HG03045 (cell line): ENCODE measurements around the gene GOLGA7B.
"Not testable (repeated sequence)": the region's sequence is repeated elsewhere in the genome, so short reads cannot be mapped to it uniquely, and the experiment has no call there.

Experiments
- ATAC-seq: cut with Tn5 transposase; IDR thresholded peaks from one replicate; pipeline ENCODE4 v1.9.1; 2021; ENCODE audit warnings: mild to moderate bottlenecking, moderate library complexity; ENCODE audit not compliant: unreplicated experiment

GOLGA7B gene

DNA sequence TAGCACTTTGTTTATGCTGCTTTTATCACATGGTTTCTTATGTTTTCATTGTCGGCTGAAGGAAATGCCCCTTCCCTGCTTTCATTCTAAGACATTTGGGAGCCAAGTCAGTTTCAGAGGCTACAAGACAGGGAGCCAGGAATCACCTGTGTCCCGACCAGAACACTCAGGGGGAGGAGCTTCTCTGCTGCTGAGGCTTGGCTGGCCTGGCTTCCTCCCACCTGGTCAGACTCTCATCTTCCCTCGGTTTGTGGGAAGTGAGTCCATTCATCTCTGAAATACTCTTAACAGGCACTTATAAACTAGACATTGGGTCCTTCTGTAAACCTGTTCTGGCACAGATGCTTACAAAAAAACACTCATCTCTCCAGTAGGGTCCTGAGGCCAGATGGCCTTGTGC, 19.6 kb upstream of the GOLGA7B start:
- ATAC-seq: no peak

DNA sequence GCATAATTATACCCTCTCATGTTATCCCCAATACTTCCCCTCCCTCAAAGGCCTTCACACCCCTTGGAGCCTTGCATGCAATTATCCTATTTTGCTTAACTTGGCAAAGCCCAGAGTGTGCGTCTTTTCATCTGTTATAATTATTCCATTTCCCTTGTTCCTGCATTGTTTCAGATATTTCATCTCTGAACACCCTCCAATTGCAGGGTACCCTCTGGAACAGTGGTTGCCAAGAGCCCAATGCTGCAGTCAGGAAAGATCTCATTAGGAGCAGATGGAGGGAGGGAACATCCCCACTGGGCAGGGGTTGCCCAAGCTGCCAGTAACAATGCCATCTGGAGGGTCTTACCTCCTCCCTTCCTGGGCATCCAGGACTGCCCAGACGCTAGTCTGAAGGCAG, 18.4 kb upstream of the GOLGA7B start:
- ATAC-seq: no peak

DNA sequence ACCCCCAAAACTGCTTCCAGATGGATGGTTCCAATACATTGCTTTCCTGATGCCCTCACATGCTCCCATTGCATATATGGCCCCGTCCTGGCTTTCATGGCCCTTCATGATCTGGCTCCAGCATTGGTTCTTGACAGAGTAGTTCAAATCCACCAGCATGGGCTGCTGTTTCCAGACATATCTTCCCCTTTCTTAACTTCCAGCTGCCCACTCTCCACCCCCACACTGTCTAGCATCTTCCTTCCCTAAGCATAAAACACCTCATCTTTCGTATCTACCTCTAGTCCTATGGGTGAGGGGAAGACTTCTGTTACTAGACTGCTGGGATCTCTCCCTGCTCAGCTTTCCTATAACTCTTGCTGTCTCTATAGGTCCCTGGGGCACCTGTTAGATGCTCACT, 13.2 kb upstream of the GOLGA7B start:
- no peak for ATAC-seq

DNA sequence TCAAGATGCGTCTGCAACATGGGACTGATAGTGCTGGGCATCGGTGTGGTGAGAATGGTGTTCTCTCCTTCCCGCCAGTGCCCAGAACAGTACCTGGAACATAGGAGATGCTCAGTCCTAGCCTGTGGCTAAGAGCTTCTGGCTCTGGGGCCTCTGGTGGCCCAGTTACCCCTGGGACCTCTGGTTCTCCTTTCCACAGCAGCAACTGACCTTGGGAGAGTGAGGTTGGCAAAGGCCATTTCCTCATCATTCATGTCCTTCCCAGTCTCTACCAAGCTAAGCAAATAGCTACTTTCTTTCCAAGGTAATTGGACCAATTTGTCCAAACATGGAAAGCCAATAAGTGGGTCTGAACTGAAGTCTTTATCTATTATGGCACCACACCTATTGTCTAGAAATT, 11.6 kb upstream of the GOLGA7B start:
- ATAC-seq: no peak

DNA sequence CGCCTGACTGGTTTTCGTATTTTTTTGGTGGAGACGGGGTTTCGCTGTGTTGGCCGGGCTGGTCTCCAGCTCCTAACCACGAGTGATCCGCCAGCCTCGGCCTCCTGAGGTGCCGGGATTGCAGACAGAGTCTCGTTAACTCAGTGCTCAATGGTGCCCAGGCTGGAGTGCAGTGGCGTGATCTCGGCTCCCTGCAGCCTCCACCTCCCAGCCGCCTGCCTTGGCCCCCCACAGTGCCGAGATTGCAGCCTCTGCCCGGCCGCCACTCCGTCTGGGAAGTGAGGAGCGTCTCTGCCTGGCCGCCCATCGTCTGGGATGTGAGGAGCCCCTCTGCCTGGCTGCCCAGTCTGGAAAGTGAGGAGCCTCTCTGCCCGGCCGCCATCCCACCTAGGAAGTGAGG, 8.5 kb upstream of the GOLGA7B start:
- ATAC-seq: not testable (repeated sequence)

DNA sequence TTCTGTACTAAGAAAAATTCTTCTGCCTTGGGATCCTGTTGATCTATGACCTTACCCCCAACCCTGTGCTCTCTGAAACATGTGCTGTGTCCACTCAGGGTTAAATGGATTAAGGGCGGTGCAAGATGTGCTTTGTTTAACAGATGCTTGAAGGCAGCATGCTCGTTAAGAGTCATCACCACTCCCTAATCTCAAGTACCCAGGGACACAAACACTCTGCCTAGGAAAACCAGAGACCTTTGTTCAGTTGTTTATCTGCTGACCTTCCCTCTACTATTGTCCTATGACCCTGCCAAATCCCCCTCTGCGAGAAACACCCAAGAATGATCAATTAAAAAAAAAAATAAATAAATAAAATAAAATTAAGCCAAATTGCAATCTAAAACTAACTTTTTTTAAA, 7.5 kb upstream of the GOLGA7B start:
- not testable (repeated sequence) for ATAC-seq

DNA sequence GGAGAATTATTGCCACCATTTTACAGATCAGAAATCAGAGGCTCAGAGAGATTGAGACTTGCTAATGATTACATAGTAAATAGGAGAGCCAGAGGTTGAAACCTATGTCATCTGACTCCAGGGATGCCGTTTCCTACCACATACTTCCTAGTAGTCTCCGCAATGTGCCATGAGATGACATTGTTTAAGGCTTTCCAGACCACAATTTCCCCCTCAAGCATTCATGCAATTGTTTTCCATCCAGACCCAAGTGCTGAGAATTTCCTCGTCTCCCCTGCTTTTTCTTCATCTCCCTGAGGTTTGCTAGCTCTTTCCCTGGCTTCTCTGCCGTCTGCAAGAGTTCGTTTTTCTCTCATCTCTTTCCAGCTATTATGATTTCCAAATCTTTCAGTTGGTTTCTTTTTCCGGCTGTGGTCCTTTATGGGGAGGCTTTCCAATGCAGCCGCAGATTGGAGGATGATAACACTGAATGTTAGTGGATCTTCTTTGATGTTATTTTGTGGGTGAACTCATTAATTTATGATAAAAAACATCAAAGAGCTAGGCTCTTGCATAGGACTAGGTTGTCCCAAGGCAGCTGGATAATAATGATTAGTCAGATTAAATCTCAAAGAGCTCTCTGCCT, 6.9 kb upstream of the GOLGA7B start:
- ATAC-seq: no peak

DNA sequence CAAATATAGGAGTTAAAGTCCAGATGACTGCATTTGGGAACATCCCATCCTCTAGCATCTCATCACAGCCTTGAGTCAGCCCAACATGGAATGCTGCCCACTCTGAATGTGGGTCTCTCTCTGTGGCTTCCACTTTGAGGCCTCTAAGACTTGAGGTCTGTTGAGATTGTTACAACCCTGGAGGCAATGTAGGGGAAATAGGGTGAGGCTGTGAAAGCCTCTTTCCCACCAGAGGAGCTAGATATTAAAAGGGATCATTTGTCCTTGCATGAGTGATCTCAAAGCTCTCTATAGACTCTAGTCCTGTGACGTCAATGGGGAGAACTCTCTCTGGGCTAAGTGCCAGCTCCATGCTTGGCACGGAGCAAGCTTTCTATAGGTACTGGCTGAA, 6.4 kb upstream of the GOLGA7B start:
- ATAC-seq: no peak

DNA sequence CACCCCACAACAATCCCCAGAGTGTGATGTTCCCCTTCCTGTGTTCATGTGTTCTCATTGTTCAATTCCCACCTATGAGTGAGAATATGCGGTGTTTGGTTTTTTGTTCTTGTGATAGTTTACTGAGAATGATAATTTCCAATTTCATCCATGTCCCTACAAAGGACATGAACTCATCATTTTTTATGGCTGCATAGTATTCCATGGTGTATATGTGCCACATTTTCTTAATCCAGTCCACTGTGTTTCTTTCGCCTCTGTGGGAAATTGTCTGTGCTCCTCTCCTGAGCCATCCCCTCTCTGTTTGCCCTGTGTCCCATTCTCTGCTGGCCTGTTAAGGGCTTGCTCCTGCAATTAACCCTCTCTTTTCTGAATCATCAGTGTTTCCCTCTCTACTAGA, 5.7 kb upstream of the GOLGA7B start:
- ATAC-seq: not testable (repeated sequence)

DNA sequence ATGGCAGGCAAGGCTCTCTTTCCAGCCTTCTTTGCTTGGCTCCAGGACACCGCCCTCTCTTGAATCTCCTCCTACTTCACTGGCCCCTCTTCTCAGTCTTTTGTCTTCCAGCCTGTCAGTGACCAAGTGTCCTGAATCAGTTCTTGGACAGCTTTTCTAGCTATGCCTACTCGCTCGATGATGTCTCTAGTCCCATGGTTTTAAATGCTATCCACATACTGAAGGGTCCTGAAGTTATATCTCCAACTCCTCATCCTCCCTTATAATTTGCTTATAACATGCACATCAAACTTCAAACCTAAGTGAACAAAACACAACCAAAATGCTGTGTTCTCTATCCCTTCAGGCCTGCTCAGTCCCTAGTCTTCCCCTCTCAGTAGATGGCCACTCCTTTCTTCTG, 5.0 kb upstream of the GOLGA7B start:
- no peak for ATAC-seq

DNA sequence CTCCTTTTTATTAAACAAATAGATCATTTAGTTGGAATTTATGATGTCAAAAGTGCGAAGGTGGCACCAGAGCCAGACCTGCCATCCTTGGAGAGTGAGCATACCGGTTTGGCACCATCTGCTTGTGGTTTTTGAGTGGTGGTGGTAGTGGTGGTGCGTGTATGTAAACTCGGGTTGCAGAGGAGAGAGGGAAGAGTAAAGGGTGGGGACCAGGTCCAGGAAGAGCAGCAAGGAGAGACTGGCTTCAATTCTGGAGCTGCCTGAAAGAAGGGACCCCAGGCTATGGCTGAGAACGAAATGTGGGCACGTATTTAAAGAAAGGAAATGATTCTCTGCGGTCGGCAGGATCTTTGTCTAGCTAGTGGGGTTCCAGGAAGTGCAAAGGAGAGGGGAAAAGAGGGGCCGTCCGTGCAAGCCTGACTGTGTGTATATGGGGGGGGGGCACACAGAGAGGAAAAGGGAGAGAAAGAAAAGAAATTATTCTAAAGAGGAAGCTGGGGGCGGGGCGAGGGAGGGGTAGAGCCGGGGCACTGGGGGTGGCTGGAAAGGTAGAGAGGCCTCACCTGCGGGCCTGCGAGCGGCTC, 448 bp upstream of the GOLGA7B start:
- ATAC-seq: peak; percentile 28

DNA sequence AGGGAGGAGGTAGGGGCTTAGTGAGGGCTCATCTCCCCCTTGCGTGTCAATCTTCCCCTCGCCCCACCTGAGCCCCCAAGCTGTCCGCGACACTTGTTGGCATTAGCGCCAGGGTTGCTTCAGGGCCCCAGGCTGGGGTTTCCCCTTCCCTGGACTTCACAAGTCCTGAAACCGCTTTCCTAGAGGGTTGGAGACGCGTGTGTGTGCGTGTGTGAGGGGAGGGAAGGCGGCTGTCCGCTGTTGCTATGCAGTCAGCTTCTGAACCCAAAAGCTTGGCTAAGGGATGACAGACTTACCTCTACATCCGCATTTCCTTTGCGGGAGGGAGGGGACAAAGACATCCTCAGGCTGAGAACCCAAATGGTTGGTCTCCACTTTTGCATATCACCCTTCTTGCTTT, 803 bp downstream of the GOLGA7B start:
- ATAC-seq: no peak

DNA sequence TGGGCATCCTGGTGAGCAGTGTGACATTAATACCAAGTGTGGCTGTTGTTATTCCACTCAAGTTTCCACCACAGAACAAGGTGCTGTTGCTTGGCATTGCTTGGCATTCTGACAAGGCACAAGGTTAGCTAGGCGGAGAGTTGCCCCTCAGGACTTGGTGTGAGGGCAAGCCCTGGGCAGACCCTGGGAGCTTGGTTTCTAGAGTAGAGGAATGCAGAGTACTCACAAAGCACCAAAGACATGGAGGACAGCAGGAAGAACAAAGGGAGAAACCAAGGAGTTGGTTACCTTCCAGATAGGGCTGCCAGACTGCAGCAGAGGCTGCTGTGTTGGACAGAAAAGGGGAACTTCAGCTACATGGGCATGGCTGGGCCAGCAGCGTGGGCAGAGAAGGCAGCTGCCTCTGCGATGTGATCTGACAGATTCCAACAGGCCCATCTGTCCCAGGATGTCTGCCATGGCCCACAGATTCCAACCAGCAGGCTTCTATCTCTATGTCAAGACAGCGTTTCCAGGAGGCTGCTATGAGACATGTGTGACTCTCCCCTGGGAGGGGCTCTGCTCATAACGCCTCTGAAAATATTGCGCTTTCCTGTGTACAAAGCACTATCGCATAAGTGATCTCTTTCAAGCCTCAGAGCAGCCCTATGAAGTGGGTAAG, 1.8 kb downstream of the GOLGA7B start:
- no peak for ATAC-seq

DNA sequence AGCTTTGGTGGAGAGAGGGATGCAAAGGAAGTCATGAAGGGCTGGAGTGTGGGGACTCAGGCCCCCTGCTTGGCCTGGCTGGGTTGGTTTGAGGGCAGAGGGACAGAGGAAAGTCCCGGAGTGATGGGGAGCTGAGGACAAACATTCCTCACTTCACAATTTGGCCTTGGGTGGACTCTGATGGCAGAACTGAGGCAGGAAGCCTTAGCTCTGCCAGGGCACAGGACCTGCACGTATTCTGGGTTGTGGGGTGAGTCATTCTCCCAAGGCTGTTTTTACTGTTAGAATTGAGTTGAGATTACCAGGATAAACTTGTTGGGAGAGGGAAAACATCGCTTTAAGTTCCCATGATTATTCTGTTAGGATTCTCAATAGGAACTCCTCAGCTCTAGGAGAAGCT, 2.6 kb downstream of the GOLGA7B start:
- ATAC-seq: no peak

DNA sequence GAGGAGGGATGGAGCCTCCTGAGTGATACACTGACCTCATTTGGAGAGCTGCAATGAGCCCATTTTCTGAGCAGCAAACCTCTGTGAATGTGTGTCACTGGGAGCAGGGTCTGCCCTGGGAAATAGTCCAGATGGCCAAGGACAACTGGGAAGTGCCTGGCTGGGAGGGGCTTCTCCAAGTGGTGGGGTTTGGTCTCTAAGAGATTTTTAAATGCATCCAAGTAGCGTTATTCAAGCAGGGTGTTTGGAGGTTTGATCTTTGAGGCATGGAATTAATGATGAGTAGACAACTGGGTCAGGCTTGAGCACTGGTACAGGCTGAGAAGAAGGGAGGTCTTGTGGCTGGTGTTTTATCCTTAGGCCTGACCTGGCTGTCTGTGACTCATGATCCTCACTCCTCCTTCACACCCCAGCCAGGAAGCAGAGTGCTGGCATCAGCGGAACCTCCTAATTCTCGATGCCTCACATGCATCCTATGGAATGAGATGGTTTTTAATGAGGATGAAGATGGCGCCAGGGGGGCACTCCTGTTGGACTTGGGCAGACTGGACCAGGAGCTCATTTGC, 3.3 kb downstream of the GOLGA7B start:
- ATAC-seq: no peak

DNA sequence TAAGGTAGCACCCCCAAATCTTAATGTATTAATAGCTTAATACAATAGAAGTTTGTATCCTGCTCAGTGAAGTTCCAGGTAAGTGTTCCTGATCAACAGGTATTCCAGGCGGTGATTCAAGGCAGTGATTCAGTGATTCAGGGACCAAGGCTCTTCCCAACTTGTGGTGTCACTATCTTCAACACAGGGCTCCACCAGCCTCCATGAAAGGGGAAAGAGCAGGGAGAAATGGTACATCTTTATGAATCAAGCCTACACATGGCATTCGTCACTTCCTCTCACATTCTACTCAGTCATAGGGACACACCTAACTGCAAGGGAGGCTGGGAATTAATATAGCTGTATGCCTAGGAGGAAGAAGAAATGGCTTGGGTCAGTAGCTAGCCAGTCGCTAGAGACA, 5.1 kb downstream of the GOLGA7B start:
- ATAC-seq: no peak

DNA sequence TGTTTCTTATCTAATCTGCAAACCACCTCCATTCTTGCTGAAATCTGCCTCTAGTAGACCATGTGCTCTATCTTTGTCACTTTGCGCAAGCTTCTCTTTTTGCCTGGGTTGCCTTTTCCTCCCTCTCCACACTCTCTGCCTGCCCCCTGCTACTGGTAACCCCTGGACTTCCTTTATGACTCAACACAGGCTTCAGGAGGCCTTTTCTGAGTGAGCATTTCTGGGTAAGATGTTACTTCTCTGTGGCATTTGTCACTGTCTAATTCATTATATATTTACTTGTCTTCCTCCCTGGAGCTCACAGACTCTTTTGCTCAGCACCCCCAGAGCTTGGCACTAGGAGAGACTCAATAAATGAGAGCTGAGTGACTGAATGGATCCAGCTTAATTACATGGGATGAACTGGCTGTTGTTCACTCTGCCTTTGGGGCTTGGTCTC, 8.4 kb downstream of the GOLGA7B start:
- no peak for ATAC-seq

DNA sequence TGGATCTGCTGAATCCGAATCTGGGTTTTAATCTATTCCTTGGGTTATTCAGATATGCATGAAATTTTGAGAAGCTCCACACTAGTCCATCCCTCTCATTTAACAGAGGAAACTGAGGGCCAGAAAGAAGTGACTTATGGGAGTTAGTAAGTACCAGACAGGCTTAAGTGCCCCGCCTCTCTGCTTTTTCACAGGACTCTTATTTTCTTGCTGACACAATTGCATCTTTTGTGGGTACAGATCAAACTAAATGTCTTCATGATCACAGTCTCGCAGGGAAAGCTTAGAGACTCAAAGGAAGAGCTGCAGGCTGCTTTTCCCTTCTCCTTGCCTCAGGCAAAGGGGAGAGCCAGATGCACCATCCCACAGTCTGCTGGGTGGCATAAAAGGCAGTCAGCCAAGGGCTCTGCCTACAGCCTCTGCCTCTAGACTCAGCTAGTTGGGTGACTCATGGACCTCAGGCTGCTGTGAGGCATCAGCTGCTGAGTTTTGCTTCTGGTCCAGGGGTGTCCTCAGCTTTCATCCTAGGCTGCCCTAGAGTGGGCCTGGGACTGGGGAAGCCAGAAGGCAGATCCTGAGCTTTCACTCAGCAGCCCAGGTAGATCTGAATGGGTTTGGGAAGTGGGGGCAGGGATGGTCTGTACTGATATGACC, 11.6 kb downstream of the GOLGA7B start:
- ATAC-seq: no peak

DNA sequence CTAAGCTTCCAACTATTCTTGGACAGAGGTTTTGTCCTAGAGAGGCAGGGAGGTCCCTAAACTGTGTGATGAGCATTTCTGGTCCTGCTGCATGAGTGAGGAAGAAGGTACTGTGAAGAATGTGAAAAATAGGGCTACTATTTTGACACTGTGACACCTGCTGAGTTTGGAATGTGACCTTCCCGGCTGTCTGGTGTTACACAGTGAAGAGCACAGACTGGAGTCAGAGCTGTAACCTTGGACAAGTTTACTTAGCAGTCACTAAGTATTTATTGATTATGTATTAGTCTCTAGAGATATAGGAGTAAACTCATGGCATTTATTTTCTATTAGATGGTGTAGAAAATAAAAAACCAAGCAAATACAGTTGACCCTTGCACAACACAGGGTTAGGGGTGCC, 12.3 kb downstream of the GOLGA7B start:
- ATAC-seq: no peak

DNA sequence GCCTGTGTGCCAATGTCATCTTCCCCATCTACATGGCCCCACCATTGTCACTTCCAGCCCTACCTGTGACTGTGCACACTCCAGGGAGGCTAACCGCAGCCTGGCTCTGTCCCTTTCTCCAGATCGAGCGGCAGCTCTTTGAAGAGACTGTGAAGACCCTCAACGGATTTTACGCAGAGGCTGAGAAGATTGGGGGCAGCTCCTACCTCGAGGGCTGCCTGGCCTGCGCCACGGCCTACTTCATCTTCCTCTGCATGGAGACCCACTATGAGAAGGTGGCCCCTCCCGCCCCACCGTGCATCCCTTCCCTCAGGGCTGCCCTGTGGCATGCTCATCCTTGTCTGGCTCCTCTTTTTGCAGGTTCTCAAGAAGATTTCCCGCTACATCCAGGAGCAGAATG, 14.2 kb downstream of the GOLGA7B start:
- ATAC-seq: no peak

DNA sequence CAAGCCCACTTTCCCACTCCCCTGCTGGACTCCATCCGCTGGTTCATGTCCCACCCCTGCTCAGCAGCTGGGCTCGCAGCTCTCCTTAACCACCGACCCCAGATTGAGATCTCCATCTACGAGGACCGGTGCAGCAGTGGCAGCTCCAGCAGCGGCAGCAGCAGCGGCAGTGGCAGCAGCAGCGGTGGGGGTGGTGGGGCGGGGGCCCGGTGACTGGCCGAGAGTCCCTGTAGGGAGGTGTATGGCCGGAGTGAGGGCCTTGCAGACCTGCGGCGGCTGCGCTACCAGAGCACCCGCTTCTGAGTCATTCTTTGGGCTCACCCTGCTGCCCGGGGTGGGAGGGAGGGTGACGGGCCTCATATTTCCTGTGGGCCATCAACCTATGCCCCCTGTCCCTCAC, 15.8 kb downstream of the GOLGA7B start:
- ATAC-seq: no peak
